ENCODE measurements around the gene DPYD.

Gene DPYD

GRCh38 chr1:97174039-97174704 is 746.7 kb downstream of the DPYD start:
- DNase-seq, result no peak

GRCh38 chr1:97170300-97170699 is 750.5 kb downstream of the DPYD start:
- no peak for DNase-seq

GRCh38 chr1:97168056-97168455 is 752.8 kb downstream of the DPYD start:
- no peak for DNase-seq

- DNase-seq, result no peak
These were observed 753.6 kb downstream of the DPYD start for GRCh38 chr1:97167246-97167645.

DNA sequence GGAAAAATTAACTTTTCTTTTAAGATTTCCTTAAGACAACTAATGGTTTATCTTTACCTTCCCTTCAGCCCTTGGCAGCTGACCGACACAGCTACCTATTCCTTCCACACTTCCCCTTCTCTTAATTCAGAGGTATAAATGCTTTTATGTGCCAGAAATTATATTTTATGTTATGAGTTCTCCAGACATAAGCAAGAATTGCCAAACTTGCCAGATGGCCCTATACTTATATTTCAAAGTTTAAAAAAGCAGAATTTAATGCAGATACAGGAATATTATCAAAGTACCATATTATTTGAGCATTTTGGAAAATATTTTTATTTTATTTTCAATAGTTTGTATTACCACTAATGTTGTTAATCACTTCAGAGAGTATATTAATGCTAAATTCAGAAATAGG is 754.2 kb downstream of the DPYD start:
- DNase-seq, result no peak

DNA sequence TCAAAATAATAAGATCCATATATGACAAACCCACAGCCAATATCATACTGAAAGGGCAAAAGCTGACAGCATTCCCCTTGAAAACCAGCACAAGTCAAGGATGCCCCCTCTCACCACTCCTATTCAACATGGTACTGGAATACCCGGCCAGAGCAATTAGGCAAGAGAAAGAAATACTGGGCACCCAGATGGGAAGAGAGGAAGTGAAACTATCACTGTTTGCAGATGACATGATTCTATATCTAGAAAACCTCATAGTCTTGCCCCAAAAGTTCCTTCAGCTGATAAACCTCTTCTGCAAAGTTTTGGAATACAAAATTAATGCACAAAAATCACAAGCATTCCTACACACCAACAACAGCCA is 756.6 kb downstream of the DPYD start:
- no peak for DNase-seq

- no peak for DNase-seq
These were observed 757.1 kb downstream of the DPYD start for GRCh38 chr1:97163591-97164275.

GRCh38 chr1:97160818-97161217 is 760.0 kb downstream of the DPYD start:
- DNase-seq, result no peak

GRCh38 chr1:97159342-97159741 is 761.5 kb downstream of the DPYD start:
- no peak for DNase-seq

- DNase-seq, result no peak
These were observed 762.1 kb downstream of the DPYD start for GRCh38 chr1:97158691-97159096.

- DNase-seq, result no peak
These were observed 762.8 kb downstream of the DPYD start for GRCh38 chr1:97157991-97158390.

DNA sequence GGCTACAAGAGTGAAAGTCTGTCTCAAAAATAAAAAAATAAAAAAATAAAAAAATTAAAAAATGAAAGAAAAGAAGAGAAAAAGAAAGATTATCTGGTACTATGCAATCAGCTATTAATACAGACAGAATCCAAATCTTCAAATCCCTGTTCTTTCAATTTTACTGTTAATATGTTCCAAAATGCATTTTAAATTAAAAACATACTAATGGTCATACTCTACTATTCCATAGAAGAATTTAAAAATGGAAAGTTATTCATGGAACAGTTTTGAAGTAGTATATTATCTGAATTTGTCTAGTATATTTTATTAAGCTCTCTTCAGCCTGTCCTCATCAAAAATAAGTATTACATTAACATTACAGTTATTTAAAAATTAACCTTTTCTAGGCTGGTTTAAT is 769.2 kb downstream of the DPYD start:
- DNase-seq, result no peak

DNA sequence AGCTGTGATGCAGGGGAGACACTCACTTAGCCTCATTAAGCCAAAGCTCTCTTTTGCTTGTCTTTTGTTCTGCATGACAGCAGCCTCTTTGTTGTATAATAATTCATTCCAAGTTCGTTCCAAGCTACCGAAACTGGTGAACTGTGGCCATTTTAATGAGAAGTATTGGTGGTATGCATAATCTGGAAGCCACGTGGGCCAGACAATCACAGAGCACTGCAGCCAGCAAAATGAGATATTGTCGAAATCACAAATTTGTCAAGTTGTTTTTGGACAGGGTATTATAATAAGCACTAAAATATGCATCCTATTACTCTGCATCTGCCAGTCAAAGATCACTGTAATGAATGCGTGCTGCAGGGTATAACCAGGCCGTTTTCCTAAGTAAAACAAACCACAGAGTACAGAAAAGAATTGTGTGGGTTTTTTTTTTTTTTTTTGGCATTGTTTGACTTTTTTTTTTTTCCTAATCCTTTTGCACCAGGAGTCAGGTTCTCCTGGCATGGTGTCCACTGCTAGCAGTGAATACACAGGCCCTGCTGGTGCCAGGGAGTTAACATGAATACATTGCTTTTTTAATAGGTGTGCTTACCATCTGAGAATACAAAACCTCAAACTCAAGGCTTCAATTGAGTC is 775.4 kb downstream of the DPYD start:
- no peak for DNase-seq

DNA sequence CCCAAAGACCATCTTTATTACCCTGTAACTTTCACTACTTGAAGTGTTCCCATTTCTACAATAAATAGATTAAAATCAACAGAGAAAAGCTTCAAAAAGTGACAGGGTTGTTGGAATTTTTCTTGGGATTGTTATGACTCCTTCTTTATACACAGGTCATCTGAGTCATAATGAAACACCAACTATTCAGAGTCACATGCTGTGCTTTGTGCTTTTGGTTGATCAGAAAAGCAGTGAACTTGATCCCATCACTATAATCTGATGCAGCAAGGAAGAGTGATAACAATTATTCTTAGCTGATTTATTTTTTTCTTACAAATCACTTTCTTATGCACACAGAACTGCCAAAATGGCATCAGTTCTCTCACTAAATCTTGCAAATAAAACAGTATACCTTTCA is 776.3 kb downstream of the DPYD start:
- no peak for DNase-seq

- DNase-seq, result no peak
These were observed 777.5 kb downstream of the DPYD start for GRCh38 chr1:97143236-97143882.

DNA sequence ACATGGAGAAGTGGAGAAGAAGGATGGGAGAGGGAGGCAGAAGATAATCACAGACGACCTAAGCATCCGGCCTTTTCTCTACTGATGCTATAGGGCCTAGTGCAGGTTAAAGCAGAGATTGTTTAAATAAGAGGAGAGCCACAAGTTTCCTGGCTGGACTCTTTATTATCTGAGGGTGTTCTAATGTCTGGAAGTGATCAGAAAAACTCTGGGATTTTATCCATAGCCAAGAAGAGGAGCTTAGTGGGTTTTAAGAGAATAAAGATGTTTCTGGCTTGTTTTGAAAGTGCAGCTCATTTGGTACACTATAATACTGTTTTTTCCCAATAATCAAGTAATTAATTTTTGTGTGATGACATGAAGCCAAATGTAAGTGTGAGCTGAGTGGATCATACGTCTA is 780.2 kb downstream of the DPYD start:
- no peak for DNase-seq

- DNase-seq, result no peak
These were observed 781.3 kb downstream of the DPYD start for GRCh38 chr1:97139512-97139911.

DNA sequence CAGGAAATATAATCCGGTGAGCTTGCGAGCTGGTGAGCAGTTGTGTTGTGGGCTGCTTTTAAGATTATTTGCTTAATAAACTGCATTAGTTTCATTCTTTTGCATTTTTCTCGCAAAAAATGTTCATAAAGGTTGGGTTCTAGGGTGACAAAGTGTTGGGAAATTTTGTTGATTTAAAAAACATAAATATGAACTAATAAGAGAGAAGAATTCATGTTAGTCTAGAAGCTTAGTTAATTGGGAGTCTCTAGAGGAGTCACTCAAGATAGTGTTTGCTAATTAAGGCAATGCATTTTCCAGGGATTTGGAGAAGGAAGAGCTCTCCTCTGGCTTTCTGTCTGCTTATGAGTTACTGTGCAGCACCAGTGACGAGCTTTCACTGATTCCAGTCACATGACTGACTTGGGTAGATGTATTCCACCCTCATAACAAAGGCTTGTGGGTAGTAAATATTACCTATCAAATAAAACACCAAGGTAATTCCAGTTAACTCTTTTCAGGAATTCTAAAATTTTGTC is 782.3 kb downstream of the DPYD start:
- DNase-seq, result no peak

DNA sequence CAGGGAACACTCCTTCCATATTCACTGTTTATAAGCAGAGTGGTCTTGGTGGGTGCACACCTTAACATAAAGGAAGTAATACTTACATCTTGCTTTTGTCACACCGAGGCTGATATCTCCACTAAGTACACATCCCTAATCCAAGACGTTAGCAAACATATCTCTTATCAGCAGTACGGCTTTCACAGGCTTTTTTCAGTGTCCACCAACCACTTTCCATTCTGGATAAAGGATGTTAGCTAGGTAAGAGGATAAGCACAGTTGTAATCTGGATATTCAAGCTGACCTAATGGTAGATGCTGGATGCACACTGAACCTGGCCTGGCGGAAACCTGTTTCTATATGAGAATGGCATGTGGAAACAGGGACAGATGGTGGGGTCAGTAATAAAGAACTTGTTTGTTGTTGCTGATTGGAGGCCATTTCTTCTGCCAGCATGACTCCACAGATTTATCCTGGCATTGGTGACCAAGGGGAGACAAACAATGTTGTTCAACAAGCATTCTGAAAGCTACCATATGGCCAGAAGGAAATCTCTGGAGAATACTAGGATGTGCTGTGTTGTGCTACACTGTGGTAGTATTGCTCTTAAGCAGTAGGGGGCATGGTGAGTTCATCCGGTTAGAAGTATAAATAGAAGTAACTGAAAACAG is 782.8 kb downstream of the DPYD start:
- DNase-seq, result peak; percentile 24

- no peak for DNase-seq
These were observed 783.8 kb downstream of the DPYD start for GRCh38 chr1:97136996-97137395.

DNA sequence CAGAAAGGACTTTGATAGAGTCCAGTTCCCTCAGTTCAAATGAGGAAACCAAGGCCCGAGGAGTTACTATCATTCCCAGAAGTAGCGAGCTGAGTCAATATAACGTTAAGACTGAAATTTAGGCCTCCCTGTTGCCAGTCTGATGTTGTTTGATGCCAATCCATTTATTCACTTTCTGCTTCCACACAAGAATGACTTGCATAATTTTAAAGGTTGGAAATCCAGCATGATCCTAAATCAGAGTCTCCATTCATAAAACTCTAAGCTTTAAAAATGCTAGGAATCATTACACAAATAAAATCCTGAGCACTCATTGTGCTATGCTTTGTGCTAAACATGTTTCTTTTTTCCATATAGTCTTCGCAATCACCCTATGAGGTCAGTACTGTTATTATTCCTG is 784.9 kb downstream of the DPYD start:
- DNase-seq, result no peak

DNA sequence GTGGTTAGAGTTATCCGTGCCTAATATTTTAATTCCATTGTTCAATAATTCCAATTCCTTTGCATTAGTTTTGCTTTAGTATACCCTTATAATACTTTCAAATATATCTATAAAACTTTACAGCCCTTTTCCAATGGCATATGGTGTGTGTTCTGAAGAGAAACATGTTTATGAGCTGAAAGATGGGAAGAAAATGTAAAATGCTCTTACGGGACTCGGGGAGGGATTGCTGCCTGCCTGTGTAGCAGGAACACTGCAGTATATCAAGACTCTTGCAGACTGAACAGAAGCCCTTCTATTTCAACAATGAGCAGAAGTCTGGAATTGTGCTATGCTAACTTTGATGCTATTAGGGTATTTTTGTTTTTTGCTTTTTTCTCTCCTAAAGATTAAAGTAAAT is 792.4 kb downstream of the DPYD start:
- DNase-seq, result no peak

All from CD4-positive, alpha-beta T cell treated with Interleukin-12 subunit alpha and Interleukin-12 subunit beta, for 1 hour (primary cell).